Fibroblast of peridontal ligament (primary cell): ENCODE measurements around the gene PRKAR1B.

Experiments used
- DNase-seq: peaks from one replicate; pipeline ENCODE4 v3.0.0-alpha.2; 2010; ENCODE audit errors: extremely low read depth

Gene PRKAR1B

GRCh38 chr7:727104-727805 lies at the start of gene PRKAR1B:
Gene PRKAR1B, minus strand, starts transcription at chr7:727281. Its CDS starts 15,776 bp downstream, at chr7:711505.
- DNase-seq, result no peak

GRCh38 chr7:776381-776780 lies 49.3 kb upstream of the PRKAR1B start:
- no peak for DNase-seq

DNA sequence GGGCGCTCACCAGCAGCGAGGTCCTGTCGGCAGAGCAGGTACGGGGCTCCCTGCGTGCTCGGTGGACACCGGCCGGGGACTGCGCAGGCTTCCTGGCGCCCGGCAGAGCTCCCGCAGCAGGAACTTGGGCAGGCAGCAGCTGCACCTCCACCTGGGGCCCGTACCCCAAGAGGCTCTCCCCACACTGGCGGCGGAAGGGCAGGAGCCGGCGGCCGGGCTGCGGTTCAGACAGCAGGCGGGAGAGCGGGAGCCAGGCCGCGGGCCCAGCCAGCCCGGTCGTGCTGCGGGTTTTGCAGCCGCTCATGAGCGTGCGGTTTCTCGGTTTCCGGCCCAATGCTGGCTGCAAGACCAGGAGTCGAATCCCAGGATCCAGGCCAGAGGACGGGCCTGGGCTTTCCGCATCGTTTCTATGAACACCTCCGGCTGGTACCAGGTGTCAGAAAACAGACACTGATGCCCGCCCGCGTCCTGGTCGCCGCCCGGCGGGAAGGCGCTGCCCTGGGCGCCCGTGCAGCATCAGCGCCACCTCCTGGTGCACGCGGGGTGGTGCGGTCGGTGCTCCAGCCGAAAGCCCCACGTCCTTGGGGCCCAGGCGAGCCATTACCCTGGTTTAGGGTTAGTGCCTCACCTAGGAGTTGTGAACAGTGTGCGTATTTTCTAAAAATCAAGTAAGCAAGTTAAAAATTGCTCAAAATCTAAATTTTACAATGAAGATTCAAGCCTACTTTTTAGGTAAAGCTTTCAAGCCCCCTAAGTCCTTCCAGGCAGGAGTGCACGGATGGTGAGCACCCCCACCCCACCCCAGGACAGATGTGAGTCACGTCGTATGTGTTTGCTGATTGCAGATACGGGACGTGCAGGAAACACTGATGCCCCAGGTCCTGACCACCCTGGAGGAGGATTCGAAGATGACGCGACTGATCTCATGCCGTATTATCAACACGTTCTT lies 47.4 kb upstream of the PRKAR1B start:
- DNase-seq, result peak; percentile 24

DNA sequence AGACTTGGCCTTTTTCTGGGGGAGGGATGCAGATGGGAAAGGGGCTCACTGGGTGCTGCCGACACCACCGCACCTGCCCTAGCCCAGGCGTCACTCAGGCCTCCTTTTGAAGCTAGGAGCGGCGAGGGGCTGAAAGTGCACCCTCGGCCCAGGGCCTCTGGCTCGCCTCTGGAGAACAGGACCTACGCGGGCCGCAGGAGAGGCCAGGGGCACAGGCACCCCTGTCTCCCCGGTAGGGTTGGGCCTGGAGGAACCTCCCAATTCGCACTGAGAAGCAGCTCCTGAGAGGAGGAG lies 46.5 kb upstream of the PRKAR1B start:
- no peak for DNase-seq

DNA sequence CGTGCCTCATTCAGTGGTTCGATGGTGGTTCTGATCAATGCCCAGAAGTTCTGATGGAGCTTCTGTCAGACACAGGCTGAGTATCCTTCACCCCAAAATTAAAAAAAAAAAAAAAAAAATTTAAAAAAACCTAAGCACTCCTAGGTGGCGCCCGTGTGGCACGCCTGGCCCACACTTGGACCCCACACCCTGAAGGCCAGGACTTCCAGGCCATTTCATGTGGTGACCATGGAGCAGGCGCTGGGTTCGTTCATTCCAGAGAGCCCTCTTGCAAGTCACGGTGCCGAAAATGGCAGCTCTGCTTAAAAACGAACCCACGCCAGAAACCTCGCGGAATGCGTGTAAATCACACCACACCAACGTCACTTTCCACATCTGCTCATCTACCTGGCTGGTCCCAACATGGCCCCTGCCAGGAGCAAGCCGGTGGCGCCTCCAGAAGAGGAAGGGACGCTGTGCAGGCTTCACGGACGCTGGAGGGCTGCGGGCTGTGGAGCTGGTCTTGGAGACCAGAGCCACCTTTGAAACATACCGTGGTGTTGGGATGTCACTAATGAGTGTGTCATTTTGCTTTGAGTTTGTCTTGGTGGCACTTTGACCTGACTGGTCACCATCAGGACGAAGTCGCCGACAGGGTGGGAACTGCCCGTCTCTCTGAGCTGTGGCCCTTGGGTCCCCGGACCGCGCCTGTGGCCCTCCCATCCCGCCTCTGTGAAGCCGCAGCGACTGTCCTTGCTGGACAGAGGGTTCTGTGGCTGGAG lies 46.0 kb upstream of the PRKAR1B start:
- no peak for DNase-seq

DNA sequence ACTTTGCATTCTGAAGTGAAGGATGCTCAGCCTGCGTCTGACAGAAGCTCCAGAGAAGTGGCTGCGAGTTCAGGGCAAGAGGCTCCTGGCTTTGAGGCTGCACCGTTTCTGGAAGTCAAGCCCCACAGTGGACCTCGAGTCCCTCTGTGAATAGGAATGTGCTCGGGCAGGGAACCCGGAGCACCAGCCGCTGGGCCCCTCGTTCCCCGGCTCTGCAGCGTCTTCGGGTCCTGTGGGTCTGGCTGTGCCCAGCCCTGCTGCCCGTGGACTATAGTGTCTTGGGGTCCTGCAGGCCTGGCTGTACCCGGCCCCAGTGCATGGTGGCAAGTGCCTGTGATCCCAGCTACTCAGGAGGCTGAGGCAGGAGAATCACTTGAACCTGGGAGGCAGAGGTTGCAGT lies 45.3 kb upstream of the PRKAR1B start:
- no peak for DNase-seq

DNA sequence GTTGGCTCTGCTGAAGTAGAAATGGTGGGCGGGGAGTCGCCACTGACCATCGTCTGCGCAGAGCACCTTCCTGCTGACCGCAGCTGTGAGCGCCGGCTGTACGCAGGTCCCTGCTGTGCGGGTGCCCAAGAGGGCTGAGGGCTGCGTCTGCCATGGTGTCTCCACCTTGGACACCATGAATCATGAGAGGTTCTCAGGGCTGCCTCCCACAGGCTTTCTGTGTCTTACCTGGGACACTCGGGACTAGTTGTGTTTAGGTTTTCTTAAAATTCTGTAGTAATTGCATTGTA lies 44.9 kb upstream of the PRKAR1B start:
- DNase-seq, result no peak

GRCh38 chr7:771234-772004 lies 44.3 kb upstream of the PRKAR1B start:
- no peak for DNase-seq

- DNase-seq, result no peak
Measured at GRCh38 chr7:770741-771166, 43.7 kb upstream of the PRKAR1B start.

GRCh38 chr7:770336-770735 lies 43.3 kb upstream of the PRKAR1B start:
- no peak for DNase-seq

DNA sequence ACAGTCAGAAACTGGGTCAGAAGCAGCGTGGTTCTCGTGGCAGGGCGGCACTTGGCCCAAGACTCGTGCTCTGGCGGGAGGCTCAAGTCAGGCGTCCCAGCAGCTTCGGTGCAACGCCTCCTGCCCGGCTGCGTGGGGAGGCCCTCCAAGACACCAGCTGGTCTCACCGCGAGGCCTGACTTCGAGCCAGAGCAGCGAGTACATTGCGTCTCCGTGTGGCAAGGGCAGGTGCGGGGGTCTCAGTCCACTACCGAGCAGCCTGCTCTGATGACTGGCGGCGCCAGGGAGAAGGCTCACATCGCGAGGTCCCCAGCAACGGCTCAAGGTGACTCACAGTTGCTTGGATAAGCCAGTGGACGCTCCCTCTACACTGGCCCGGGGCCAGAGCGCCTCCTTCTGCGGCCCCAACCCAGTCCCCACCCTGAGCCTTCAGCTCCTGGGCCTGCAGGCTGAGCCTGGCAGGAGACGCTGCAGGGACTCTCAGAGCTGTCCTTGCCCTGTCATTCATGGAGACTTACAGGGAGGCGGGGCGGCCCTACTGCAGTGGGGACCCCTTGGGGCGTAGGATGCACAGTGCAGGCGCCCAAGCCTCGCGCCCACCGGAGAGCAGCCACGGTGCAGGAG lies 41.9 kb upstream of the PRKAR1B start:
- DNase-seq, result no peak

DNA sequence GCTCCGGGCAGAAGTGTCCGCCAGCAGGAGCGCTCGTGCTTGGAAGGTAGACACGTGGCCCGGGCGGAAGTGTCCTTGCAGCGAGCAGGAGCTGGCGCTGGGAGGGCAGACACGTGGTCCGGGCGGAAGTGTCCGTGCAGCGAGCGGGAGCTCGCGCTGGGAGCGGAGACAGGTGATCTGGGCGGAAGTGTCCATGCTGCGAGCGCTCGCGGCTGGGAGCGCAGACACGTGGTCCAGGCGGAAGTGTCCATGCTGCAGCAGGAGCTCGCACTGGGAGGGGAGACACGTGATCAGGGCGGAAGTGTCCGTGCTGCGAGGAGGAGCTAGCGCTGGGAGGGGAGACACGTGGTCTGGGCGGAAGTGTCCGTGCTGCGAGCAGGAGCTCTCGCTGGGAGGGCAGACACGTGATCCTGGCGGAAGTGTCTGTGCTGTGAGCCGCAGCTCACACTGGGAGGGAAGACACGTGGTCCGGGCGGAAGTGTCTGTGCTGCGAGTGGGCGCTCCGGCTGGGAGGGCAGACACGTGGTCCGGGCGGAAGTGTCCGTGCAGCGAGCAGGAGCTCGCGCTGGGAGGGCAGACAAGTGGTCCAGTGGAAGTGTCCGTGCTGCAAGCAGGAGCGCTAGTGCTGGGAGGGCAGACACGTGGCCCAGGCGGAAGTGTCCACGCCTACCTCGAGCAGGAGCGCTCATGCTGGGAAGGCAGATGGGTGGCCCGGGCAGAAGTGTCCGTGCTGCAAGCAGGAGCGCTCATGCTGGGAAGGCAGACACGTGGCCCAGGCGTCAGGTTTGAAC lies 41.1 kb upstream of the PRKAR1B start:
- peak; percentile 43 for DNase-seq

DNA sequence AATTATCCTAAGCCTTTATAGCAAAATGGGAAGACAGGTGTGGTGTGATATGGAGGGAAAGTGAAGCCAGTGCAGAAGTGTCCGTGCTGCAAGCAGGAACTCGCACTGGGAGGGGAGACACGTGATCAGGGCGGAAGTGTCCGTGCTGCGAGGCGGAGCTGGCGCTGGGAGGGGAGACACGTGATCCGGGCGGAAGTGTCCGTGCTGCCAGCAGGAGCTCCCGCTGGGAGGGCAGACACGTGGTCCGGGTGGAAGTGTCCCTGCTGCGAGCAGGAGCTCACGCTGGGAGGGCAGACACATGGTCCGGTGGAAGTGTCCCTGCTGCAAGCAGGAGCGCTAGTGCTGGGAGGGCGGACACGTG lies 40.5 kb upstream of the PRKAR1B start:
- peak; percentile 15 for DNase-seq

- DNase-seq, result no peak
Measured at GRCh38 chr7:765383-765782, 38.3 kb upstream of the PRKAR1B start.

- DNase-seq, result no peak
Measured at GRCh38 chr7:763762-764161, 36.7 kb upstream of the PRKAR1B start.

DNA sequence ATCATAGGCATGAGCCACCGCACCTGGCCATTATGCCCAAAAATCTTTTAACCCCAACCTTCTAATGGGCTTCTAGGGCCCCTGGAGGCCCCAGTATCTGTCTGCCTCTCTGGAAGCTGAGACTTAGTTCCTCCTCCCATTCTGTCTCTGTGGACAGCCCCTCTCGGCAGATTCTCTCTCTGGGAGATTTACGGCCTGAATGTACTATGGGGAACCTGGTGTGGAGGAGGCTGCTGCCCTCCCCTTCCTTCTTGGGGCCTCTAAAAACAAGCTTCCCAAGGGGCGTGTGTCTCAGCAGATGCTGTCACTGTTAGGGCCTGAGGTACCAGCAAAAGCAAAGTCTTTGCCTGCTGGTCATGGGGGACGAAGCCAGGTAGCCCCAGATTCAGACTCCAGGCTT lies 35.8 kb upstream of the PRKAR1B start:
- DNase-seq, result no peak

- no peak for DNase-seq
Measured at GRCh38 chr7:761631-762030, 34.5 kb upstream of the PRKAR1B start.

DNA sequence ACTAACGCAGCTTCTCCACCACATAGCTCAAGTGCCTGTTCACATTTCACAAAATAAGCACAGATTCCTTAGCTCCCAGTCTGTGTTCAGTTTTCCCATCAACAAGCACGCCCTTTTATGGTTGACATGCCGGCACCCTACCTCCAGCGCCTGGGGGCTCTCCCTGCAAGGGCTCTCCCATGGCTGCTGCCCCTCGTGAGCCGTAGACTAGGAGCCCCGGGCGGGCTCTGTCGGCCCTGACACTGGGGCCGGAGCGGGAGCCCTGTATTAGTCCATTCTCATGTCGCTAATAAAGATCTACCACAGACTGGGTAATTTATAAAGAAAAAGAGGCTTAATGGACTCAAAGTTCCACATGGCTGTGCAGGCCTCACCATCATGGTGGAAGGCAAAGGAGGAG lies 34.0 kb upstream of the PRKAR1B start:
- no peak for DNase-seq

DNA sequence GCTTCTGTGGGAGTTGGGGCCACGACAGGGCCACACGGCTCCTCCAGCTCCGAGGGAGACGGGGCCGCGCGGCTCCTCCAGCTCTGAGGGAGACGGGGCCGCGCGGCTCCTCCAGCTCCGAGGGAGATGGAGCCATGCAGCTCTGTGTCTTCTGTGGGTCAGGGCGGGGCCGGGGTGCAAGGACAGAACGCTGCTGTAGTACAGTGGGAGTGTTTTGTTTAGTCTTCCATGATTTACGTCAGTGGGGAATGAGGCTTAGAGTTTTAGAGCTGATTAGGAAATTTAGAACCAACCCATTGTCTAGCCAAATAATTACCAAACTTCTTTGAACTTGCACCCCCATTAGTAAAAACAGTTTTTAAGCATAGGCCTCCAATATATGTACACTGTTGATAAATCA lies 32.9 kb upstream of the PRKAR1B start:
- no peak for DNase-seq

DNA sequence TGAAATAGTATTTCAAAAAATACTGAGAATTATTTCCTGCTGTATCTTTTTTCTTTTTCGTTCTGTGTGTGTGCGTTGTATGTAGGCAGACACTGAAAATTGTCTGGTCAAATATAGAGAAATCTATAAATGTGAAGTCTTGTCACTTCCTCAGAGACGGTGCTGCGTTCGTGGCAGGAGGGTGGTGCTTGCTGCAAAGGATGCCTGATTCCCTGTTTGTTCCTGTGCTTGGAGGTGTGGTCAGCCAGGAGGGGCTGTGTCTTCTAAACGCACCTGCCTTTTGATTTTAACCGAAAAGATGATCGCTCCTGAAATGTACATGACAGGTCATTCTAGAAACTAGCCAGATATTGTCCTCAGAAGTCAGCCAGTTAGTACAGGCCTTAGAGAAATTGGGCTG lies 32.5 kb upstream of the PRKAR1B start:
- no peak for DNase-seq

- DNase-seq, result no peak
Measured at GRCh38 chr7:757741-758163, 30.7 kb upstream of the PRKAR1B start.
